Measurements from ENCODE around the gene WDR38.

DNA sequence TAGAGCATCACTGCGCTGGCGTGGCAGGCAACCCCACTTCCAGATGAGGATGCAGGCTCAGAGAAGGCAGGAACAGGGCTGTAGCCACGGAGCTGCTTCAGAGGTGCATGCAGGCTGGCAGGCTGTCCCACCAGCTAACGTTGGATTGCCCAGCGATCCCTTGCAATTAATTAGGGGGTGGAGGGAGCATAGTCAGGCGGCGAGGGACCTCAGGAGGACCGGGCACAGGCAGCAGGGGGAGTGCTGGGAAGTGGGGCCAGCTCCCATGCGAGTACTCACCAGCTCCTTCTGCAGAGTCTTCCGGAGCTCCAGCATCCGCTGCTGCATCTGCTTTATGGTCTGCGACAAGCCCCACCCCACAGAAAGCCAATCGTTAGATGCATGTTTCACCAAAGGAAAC lies 29.0 kb downstream of the WDR38 start:
- no peak for TF ChIP-seq GATA2 (IDR thresholded peaks at IDR 0.05; ENCODE audit: low read depth, low read length)
- TF ChIP-seq GATA3 (IDR thresholded peaks at IDR 0.05; ENCODE audit: low read depth, low read length): no peak
